Endothelial cell of umbilical vein (primary cell): ENCODE data around the gene DUSP22. TPM values are rescaled to one million over a fixed set of nuclear protein-coding genes. Genes with fewer than 3 reads are reported as not detected.

ENCODE experiments used
- BruUV-seq: library from RNA; stranded (reverse); fragments of 400-500 nt; replicated peaks from 2 replicates; lab custom pipeline; 2021; lab: Mats Ljungman, UMichigan
- CTCF ChIA-PET: fragments of 300-600, 350-600 bp; sonication (Branson Sonifier 250); formaldehyde crosslinking; loops from one replicate; lab custom pipeline; 2021; ENCODE audit warnings: antibody characterized with exemption, inconsistent platforms; lab: Charles Lee
- POLR2A ChIA-PET: fragments of 300-600, 350-600 bp; sonication (Branson Sonifier 250); formaldehyde crosslinking; loops from one replicate; lab custom pipeline; 2021; ENCODE audit warnings: antibody characterized with exemption, inconsistent platforms; lab: Charles Lee
- DNase-seq: peaks from one replicate; pipeline ENCODE4 v3.0.0-alpha.2; 2011; ENCODE audit warnings: low read depth, low spot score
- FAIRE-seq: peaks from 2 replicates; lab custom pipeline; 2011; peaks lifted over from hg19 to GRCh38; lab: Jason Lieb, UNC
- H2AFZ ChIP-seq: 2 replicates; pipeline ENCODE4 v1.6.0; 2012; ENCODE audit warnings: low read depth, low read length, control low read depth, inconsistent platforms
- H3K27ac ChIP-seq: 2 replicates; pipeline ENCODE4 v1.5.1; 2011; ENCODE audit warnings: low read depth, mild to moderate bottlenecking, control low read depth, low read length, moderate library complexity; ENCODE audit not compliant: insufficient read depth
- H3K27me3 ChIP-seq, 2 experiments: 2 replicates each; pipeline versions ENCODE4 v1.6.0 to v1.6.1; 2011; ENCODE audit warnings: low read length in 2 of 2, mixed read lengths in 1 of 2; ENCODE audit not compliant: control insufficient read depth in 2 of 2, insufficient read depth in 2 of 2
- H3K36me3 ChIP-seq, 2 experiments: 2 replicates in 1 of 2; 3 replicates in 1 of 2; pipeline ENCODE4 v1.5.1; 2011; ENCODE audit warnings: low read length in 2 of 2, mild to moderate bottlenecking in 1 of 2, moderate library complexity in 1 of 2; ENCODE audit not compliant: control insufficient read depth in 2 of 2, insufficient read depth in 2 of 2; ENCODE audit errors: extremely low read depth in 1 of 2
- H3K4me1 ChIP-seq: 3 replicates; pipeline ENCODE4 v1.5.1; 2011; ENCODE audit warnings: mild to moderate bottlenecking, low read length; ENCODE audit not compliant: control insufficient read depth, insufficient read depth; ENCODE audit errors: extremely low read depth
- H3K4me2 ChIP-seq: 2 replicates; pipeline ENCODE4 v1.6.1; 2011; ENCODE audit warnings: low read length, control low read depth, mixed read lengths; ENCODE audit not compliant: insufficient read depth
- H3K4me3 ChIP-seq, 3 experiments: fragments of 200-600 bp in 1 of 3; sonication (generic), shearing (Covaris generic) in 1 of 3; replicated peaks in 1 of 3; 2 replicates each; pipeline ENCODE4 v1.5.1; 2011 to 2016; ENCODE audit warnings: control low read depth in 3 of 3, low read length in 3 of 3, mild to moderate bottlenecking in 2 of 3, inconsistent platforms in 1 of 3, low read depth in 1 of 3, moderate library complexity in 1 of 3; ENCODE audit not compliant: insufficient read depth in 1 of 3
- H3K79me2 ChIP-seq: 2 replicates; pipeline ENCODE4 v1.6.0; 2012; ENCODE audit warnings: low read length, inconsistent platforms; ENCODE audit not compliant: control insufficient read depth, insufficient read depth
- H3K9ac ChIP-seq: replicated peaks from 2 replicates; pipeline ENCODE3; 2011; ENCODE audit warnings: low read length, control low read depth; ENCODE audit not compliant: insufficient read depth; ENCODE audit errors: extremely low read depth
- H3K9me1 ChIP-seq: replicated peaks from 3 replicates; pipeline ENCODE4 v1.6.0; 2011; ENCODE audit warnings: mild to moderate bottlenecking, low read length; ENCODE audit not compliant: control insufficient read depth, insufficient read depth; ENCODE audit errors: extremely low read depth
- H3K9me3 ChIP-seq: replicated peaks from 2 replicates; pipeline ENCODE4 v1.5.1; 2012; ENCODE audit warnings: low read length, inconsistent platforms; ENCODE audit not compliant: control insufficient read depth, insufficient read depth
- H4K20me1 ChIP-seq: replicated peaks from 2 replicates; pipeline ENCODE3; 2011; ENCODE audit warnings: mild to moderate bottlenecking, low read length; ENCODE audit not compliant: control insufficient read depth, insufficient read depth; ENCODE audit errors: extremely low read depth
- EZH2 ChIP-seq: IDR thresholded peaks from 2 replicates; pipeline ENCODE4 v1.6.1; 2012; ENCODE audit warnings: borderline replicate concordance, low read depth, mild to moderate bottlenecking, moderate library complexity, low read length, inconsistent platforms; ENCODE audit not compliant: severe bottlenecking
- FOS ChIP-seq: IDR thresholded peaks from 2 replicates; pipeline ENCODE4 v1.6.1; 2011; ENCODE audit warnings: mild to moderate bottlenecking, low read length, moderate library complexity, borderline replicate concordance; ENCODE audit not compliant: insufficient read depth
- GATA2 ChIP-seq: IDR thresholded peaks from 2 replicates; pipeline ENCODE4 v1.7.0; 2011; ENCODE audit warnings: low read depth, mild to moderate bottlenecking, moderate library complexity, mixed read lengths, low read length; ENCODE audit not compliant: insufficient read length, insufficient read depth
- JUN ChIP-seq: IDR thresholded peaks from 2 replicates; pipeline ENCODE4 v1.6.1; 2011; ENCODE audit warnings: borderline replicate concordance, low read depth; ENCODE audit not compliant: insufficient read length, insufficient read depth
- MYC ChIP-seq: IDR thresholded peaks from one replicate; pipeline ENCODE4 v1.6.1; 2011; ENCODE audit warnings: mild to moderate bottlenecking, low read depth, low read length
- POLR2A ChIP-seq: IDR thresholded peaks from 2 replicates; pipeline ENCODE4 v1.6.1; 2012; ENCODE audit warnings: low read depth, mild to moderate bottlenecking, control low read depth, low read length
- POLR2AphosphoS5 ChIP-seq: IDR thresholded peaks from 2 replicates; pipeline ENCODE4 v1.6.1; 2012; ENCODE audit warnings: low read depth, mild to moderate bottlenecking, control low read depth, low read length, moderate library complexity; ENCODE audit not compliant: insufficient read depth
- dilution Hi-C: fragments of 300-500 bp; cut with MboI; formaldehyde crosslinking; loops from one replicate; pipeline ENCODE4 v1.15.0; 2019; ENCODE audit warnings: low sequenced_read_pairs; ENCODE audit not compliant: extremely low pct_ligation_motif_present
- intact Hi-C: fragments of 100-400 bp; cut with micrococcal nuclease; formaldehyde crosslinking; loops from one replicate; pipeline ENCODE4 v1.10.0; 2022
- polyA plus RNA-seq, 4 experiments: library from polyadenylated mRNA; depleted of rRNA in 3 of 4; stranded (reverse) in 3 of 4; unstranded in 1 of 4; fragments of >200 nt; gene quantifications; 2 replicates each; pipeline versions ENCODE4 v1.2.1 to v1.2.3, GENCODE V29; 2011 to 2012; ENCODE audit warnings: missing spikeins in 1 of 4
- total RNA-seq: library from RNA; stranded (reverse); gene quantifications from 2 replicates; pipeline ENCODE4 v1.2.3, GENCODE V29; 2021
- TF ChIP-seq, protein P1 (sequence below): IDR thresholded peaks from 2 replicates; pipeline ENCODE4 v1.6.1; 2011; ENCODE audit not compliant: insufficient read depth, insufficient read length
- TF ChIP-seq, protein P2 (sequence below), 2 donors: IDR thresholded peaks; 1 replicate in 1 of 2; 2 replicates in 1 of 2; pipeline ENCODE4 v1.5.1; 2011; ENCODE audit warnings: low read length in 2 of 2, mild to moderate bottlenecking in 2 of 2, moderate library complexity in 2 of 2, control low read depth in 1 of 2, inconsistent platforms in 1 of 2, low read depth in 1 of 2; ENCODE audit not compliant: insufficient read depth in 1 of 2; ENCODE audit errors: extremely low read depth in 1 of 2

DUSP22 gene
- total and polyA plus RNA-seq, 2 donors (not counting 3 experiments of a cell fraction or from before 2014, with no cell fraction given), result 23.2 to 33.9 TPM

DNA sequence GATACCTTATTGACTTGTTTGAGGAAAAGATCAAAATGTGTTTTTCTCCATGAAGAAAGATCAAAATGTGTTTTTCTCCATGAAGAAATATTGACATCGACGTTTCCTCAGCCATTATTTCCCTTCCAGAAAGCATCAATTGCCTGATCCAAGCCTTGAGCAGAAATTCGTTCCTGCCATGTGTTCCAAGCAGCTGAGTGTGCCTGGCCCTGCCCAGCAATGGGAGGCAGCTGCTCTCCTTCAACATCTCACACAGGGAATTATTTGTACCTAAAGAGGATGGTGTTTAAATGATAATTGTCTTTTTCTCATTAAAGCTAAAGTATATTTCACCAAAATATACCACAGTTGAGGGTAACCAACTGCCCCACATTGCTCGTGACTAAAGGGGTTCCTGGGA lies 7.8 kb upstream of the DUSP22 start:
- POLR2A ChIA-PET, result no interaction called here
- no TSS peak for BruUV-seq
- no peak overlapping the region for H3K4me2 ChIP-seq
- CTCF ChIA-PET, result no interaction called here
- FAIRE-seq (no peak), DNase-seq (no peak)
- H3K4me3 ChIP-seq, result no peak overlapping the region
- H3K9ac ChIP-seq, result no peak overlapping the region
- no peaks in the 10 kb centered on the region for H3K4me1 ChIP-seq
- intact Hi-C loops (no loop called here), dilution Hi-C loops (no loop called here)
- H3K36me3 ChIP-seq, result no peaks in the 10 kb centered on the region
- no peaks in the 10 kb centered on the region for H4K20me1 ChIP-seq
- H3K9me1 ChIP-seq, result no peaks in the 10 kb centered on the region
- peaks cover 0 to 9% of the 10 kb centered on the region in 2 experiments for H3K27me3 ChIP-seq
- H3K27ac ChIP-seq, result no peak overlapping the region
- no peak overlapping the region for H2AFZ ChIP-seq
- H3K79me2 ChIP-seq, result no peaks in the 10 kb centered on the region
- TF ChIP-seq POLR2A (no peak), MYC (no peak), EZH2 (no peak), GATA2 (no peak), JUN (no peak), FOS (no peak), POLR2AphosphoS5 (no peak)
- TF ChIP-seq, protein P1, sequence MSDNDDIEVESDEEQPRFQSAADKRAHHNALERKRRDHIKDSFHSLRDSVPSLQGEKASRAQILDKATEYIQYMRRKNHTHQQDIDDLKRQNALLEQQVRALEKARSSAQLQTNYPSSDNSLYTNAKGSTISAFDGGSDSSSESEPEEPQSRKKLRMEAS, result no peak
- TF ChIP-seq, protein P2, sequence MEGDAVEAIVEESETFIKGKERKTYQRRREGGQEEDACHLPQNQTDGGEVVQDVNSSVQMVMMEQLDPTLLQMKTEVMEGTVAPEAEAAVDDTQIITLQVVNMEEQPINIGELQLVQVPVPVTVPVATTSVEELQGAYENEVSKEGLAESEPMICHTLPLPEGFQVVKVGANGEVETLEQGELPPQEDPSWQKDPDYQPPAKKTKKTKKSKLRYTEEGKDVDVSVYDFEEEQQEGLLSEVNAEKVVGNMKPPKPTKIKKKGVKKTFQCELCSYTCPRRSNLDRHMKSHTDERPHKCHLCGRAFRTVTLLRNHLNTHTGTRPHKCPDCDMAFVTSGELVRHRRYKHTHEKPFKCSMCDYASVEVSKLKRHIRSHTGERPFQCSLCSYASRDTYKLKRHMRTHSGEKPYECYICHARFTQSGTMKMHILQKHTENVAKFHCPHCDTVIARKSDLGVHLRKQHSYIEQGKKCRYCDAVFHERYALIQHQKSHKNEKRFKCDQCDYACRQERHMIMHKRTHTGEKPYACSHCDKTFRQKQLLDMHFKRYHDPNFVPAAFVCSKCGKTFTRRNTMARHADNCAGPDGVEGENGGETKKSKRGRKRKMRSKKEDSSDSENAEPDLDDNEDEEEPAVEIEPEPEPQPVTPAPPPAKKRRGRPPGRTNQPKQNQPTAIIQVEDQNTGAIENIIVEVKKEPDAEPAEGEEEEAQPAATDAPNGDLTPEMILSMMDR (IDR thresholded peaks at IDR 0.05; ENCODE audit: extremely low read depth in 1 of 2, insufficient read depth in 1 of 2, low read depth in 1 of 2, low read length in 2 of 2), result no peak
- no peaks in the 10 kb centered on the region for H3K9me3 ChIP-seq
